ENCODE measurements around the gene ZNF467.

Gene ZNF467

DNA sequence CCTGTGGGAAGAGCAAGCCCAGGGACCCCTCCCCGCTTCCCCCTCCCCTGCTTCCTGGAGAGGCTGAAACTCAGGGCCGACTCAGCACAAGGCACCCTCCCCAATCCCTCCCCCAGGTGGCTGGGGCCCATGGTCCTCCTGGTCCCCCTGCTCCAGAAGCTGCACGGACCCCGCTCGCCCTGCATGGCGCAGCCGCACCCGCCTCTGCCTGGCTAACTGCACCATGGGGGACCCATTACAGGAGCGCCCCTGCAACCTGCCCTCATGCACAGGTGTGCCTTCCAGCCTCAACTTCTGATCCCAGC lies 45.1 kb upstream of the ZNF467 start:
- no peak for DNase-seq (ENCODE audit: low read depth)
- TF ChIP-seq, protein P1, sequence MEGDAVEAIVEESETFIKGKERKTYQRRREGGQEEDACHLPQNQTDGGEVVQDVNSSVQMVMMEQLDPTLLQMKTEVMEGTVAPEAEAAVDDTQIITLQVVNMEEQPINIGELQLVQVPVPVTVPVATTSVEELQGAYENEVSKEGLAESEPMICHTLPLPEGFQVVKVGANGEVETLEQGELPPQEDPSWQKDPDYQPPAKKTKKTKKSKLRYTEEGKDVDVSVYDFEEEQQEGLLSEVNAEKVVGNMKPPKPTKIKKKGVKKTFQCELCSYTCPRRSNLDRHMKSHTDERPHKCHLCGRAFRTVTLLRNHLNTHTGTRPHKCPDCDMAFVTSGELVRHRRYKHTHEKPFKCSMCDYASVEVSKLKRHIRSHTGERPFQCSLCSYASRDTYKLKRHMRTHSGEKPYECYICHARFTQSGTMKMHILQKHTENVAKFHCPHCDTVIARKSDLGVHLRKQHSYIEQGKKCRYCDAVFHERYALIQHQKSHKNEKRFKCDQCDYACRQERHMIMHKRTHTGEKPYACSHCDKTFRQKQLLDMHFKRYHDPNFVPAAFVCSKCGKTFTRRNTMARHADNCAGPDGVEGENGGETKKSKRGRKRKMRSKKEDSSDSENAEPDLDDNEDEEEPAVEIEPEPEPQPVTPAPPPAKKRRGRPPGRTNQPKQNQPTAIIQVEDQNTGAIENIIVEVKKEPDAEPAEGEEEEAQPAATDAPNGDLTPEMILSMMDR (IDR thresholded peaks at IDR 0.05; ENCODE audit: insufficient read depth, low read depth, low read length, missing control alignments), result no peak
- H3K4me3 ChIP-seq (ENCODE audit: low read length), result no peak overlapping the region

DNA sequence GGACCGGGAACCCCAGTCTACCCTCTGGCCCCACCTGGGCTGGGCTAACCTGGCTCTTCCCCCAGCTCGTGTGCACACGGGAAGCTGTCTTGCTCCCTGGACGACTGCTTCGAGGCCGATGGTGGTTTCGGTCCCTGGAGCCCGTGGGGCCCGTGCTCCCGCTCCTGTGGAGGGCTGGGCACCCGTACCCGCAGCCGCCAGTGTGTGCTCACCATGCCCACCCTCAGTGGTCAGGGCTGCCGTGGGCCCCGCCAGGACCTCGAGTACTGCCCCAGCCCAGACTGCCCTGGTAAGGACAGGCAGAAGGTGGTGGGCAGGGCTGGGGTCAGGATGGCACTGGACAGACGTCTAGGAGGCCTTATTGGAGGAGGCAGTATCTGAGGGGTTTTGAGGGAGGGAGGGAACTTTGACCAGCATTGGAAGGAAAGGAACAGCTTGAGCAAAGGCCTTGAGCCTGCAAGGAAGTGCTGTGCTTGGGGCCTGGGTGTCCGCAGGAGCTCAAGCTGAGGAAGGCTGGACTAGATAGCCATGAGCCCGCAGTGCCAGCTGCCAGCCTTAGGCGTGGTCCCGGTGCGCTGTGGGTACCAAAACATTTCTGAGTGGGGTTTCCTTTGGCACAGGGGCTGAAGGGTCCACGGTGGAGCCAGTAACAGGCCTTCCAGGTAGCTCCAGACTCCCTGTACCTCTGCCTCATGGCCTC lies 44.6 kb upstream of the ZNF467 start:
- no peak for DNase-seq (ENCODE audit: low read depth)
- no peak overlapping the region for H3K4me3 ChIP-seq (ENCODE audit: low read length)
- TF ChIP-seq, protein P1 (IDR thresholded peaks at IDR 0.05; ENCODE audit: insufficient read depth, low read depth, low read length, missing control alignments), result no peak

DNA sequence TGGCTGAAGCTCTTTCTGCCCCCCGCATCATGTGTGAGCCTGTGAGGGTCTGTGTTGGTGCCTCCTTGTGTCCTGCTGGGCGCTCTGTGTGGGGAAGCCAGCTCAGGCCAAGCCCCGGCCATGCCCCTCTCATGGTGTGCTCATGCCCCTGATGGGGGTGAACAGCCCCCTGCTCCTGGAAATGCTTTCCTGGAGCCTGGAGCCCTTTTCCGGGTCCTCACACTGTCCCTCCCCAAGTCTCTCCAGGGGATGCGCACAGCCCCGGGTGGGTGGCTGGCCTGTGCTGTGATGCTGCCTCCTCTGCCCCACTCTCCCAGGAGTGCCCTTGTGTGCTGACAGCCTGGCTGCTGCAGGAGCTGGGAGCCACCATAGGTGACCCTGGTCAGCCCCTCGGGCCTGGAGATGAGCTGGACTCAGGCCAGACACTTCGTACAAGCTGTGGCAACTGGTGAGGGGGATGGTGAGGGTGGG lies 43.9 kb upstream of the ZNF467 start:
- TF ChIP-seq, protein P1 (IDR thresholded peaks at IDR 0.05; ENCODE audit: insufficient read depth, low read depth, low read length, missing control alignments), result no peak
- H3K4me3 ChIP-seq (ENCODE audit: low read length), result no peak overlapping the region
- DNase-seq (ENCODE audit: low read depth), result no peak

DNA sequence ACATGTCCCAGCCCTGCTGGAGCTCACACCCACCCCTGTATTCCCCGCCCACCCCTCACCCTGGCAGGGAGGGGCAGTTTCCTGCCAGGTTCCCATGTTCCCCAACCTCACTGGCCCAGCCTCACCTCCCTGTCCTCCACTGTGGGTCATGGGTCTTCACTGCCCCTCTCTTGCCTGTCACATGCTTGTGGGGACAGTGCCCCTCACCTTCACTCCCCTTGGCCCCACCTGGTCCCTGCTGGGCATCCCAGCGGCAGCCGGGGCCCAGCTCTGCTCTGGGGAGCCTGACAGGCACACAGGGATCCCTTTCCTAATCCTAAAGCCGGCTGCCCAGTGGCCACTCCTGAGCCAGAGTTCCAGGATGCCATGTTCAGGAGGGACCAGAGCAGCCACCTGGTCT lies 43.4 kb upstream of the ZNF467 start:
- no peak overlapping the region for H3K4me3 ChIP-seq (ENCODE audit: low read length)
- TF ChIP-seq, protein P1 (IDR thresholded peaks at IDR 0.05; ENCODE audit: insufficient read depth, low read depth, low read length, missing control alignments), result no peak
- no peak for DNase-seq (ENCODE audit: low read depth)

DNA sequence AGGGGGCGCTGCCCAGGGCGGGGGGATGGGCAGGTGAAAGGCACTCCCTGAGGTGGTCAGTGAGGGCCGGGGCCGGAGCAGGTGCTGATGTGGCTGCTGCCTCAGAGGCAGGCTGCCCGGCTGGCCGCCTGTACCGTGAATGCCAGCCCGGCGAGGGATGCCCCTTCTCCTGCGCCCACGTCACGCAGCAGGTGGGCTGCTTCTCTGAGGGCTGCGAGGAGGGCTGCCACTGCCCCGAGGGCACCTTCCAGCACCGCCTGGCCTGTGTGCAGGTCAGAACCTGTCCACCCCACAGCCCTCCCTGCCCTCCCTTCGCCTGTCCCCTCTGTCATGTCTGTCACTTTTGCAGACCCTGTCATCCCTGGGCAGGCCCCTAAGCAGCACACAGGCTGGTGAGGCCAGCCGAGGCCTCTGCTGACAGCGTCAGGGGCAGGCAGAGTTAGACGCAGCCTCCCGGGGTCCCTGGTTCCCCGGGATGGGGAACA lies 42.9 kb upstream of the ZNF467 start:
- TF ChIP-seq, protein P1 (IDR thresholded peaks at IDR 0.05; ENCODE audit: insufficient read depth, low read depth, low read length, missing control alignments), result no peak
- DNase-seq (ENCODE audit: low read depth), result no peak
- no peak overlapping the region for H3K4me3 ChIP-seq (ENCODE audit: low read length)

DNA sequence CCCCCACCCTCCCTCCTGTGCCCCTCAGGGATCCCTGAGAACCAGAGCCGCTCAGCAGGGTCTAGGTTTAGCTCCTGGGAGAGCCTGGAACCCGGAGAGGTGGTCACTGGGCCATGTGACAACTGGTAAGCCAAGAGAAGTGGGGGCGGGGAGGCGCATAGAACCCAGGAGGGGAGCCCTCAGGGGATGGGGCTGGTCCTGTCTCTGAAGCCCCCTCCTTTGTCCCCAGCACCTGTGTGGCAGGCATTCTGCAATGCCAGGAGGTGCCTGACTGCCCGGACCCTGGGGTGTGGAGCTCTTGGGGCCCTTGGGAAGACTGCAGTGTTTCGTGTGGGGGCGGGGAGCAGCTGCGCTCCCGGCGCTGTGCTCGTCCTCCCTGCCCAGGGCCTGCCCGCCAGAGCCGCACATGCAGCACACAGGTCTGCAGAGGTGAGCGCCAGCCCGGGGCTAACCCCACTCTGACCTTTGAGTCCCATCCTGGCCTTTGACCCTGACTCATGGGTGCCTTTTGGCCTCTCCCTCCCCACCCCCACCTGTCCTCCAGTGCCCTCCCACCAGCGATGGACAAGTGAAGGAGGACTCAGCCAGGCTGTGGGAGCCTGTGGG lies 42.4 kb upstream of the ZNF467 start:
- TF ChIP-seq, protein P1 (IDR thresholded peaks at IDR 0.05; ENCODE audit: insufficient read depth, low read depth, low read length, missing control alignments), result no peak
- H3K4me3 ChIP-seq (ENCODE audit: low read length), result no peak overlapping the region
- no peak for DNase-seq (ENCODE audit: low read depth)

DNA sequence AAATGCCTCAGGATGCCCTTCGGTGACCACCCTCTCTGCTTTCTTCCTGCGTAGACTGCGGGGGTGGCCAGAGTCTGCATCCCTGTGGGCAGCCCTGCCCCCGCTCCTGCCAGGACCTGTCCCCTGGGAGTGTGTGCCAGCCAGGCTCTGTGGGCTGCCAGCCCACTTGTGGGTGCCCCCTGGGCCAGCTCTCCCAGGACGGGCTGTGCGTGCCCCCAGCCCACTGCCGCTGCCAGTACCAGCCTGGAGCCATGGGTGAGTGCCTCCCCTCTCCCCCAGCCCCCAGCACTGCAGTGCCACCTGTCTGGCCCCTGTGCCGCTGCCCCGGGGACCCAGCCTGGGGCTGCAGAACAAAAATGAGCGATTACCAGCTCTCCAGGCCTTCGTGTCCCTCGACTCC lies 41.7 kb upstream of the ZNF467 start:
- no peak overlapping the region for H3K4me3 ChIP-seq (ENCODE audit: low read length)
- DNase-seq (ENCODE audit: low read depth), result no peak
- TF ChIP-seq, protein P1 (IDR thresholded peaks at IDR 0.05; ENCODE audit: insufficient read depth, low read depth, low read length, missing control alignments), result no peak
